GM23338 (cell line): ENCODE results near the gene ATP5F1B. TPM values are rescaled to one million over a fixed set of nuclear protein-coding genes. Genes with fewer than 3 reads are reported as not detected.

ENCODE experiments used
- ATAC-seq: fragments of 200-7000 bp; cut with Tn5 transposase; 3 replicates; pipeline ENCODE4 v1.9.1; 2020
- DNase-seq: peaks from one replicate; pipeline ENCODE4 v3.0.0-alpha.2; 2015; ENCODE audit warnings: low spot score
- H2AFZ ChIP-seq: fragments of 200-600 bp; sonication (generic); 2 replicates; pipeline ENCODE4 v1.8.0; 2016; ENCODE audit warnings: antibody characterized with exemption, mild to moderate bottlenecking, moderate library complexity
- H3F3A ChIP-seq: fragments of 200-600 bp; sonication (generic); replicated peaks from 2 replicates; pipeline ENCODE4 v1.8.0; 2017; ENCODE audit warnings: antibody characterized with exemption, mixed run types, low read depth
- H3K27ac ChIP-seq: fragments of 200-600 bp; sonication (generic); 2 replicates; pipeline ENCODE4 v1.6.1; 2016; ENCODE audit warnings: low read depth
- H3K27me3 ChIP-seq: fragments of 200-600 bp; sonication (generic); 2 replicates; pipeline ENCODE4 v1.8.0; 2016; ENCODE audit warnings: mild to moderate bottlenecking, mixed run types, moderate library complexity; ENCODE audit not compliant: insufficient read depth
- H3K36me3 ChIP-seq: fragments of 200-600 bp; sonication (generic); 2 replicates; pipeline ENCODE4 v1.8.0; 2016; ENCODE audit warnings: mild to moderate bottlenecking; ENCODE audit not compliant: insufficient read depth
- H3K4me1 ChIP-seq: fragments of 200-600 bp; sonication (generic); 2 replicates; pipeline ENCODE4 v1.8.0; 2016; ENCODE audit warnings: mild to moderate bottlenecking, moderate library complexity; ENCODE audit not compliant: insufficient read depth
- H3K4me2 ChIP-seq: fragments of 200-600 bp; sonication (generic); 2 replicates; pipeline ENCODE4 v1.7.1; 2017; ENCODE audit warnings: mixed run types
- H3K4me3 ChIP-seq: fragments of 200-600 bp; sonication (generic); 2 replicates; pipeline ENCODE4 v1.6.1; 2016; ENCODE audit warnings: mixed run types
- H3K79me2 ChIP-seq: fragments of 200-600 bp; sonication (generic); replicated peaks from 2 replicates; pipeline ENCODE4 v1.8.0; 2017; ENCODE audit warnings: mild to moderate bottlenecking; ENCODE audit not compliant: insufficient read depth
- H3K9me2 ChIP-seq: fragments of 200-600 bp; sonication (generic); 2 replicates; pipeline ENCODE4 v1.8.0; 2017; ENCODE audit not compliant: insufficient read depth
- H4K20me1 ChIP-seq: fragments of 200-600 bp; sonication (generic); replicated peaks from 2 replicates; pipeline ENCODE4 v1.8.0; 2017; ENCODE audit warnings: mild to moderate bottlenecking; ENCODE audit not compliant: insufficient read depth
- H3K27ac Mint-ChIP-seq: 2 replicates; pipeline ENCODE4 v1.8.0; 2020; ENCODE audit warnings: inconsistent platforms, mild to moderate bottlenecking, moderate library complexity, mixed read lengths
- H3K27me3 Mint-ChIP-seq: 3 replicates; pipeline ENCODE4 v1.8.0; 2022; ENCODE audit warnings: low read depth, mild to moderate bottlenecking, moderate library complexity, mixed read lengths, inconsistent platforms; ENCODE audit not compliant: insufficient read depth, poor library complexity
- H3K36me3 Mint-ChIP-seq: 3 replicates; pipeline ENCODE4 v1.8.0; 2021; ENCODE audit warnings: low read depth, mild to moderate bottlenecking, inconsistent platforms, moderate library complexity, mixed read lengths
- H3K4me1 Mint-ChIP-seq: 3 replicates; pipeline ENCODE4 v1.8.0; 2020; ENCODE audit warnings: mild to moderate bottlenecking, inconsistent platforms, mixed read lengths
- H3K4me3 Mint-ChIP-seq: 3 replicates; pipeline ENCODE4 v1.8.0; 2021; ENCODE audit warnings: moderate library complexity, mild to moderate bottlenecking, inconsistent platforms, mixed read lengths
- H3K9me3 Mint-ChIP-seq: 3 replicates; pipeline ENCODE4 v1.8.0; 2020; ENCODE audit warnings: moderate library complexity, mild to moderate bottlenecking, inconsistent platforms, mixed read lengths
- CREB1 ChIP-seq: fragments of 250-450 bp; sonication (Bioruptor Pico); IDR thresholded peaks from 2 replicates; pipeline ENCODE4 v1.5.0; 2020; ENCODE audit warnings: low read depth, mild to moderate bottlenecking, moderate library complexity
- CTCF ChIP-seq, 2 experiments: fragments of 200-600 bp in 1 of 2; sonication (generic) in 1 of 2; conservative IDR thresholded peaks; 2 replicates each; pipeline versions ENCODE4 v1.5.1 to v1.6.1; 2016 to 2017; ENCODE audit warnings: antibody characterized with exemption in 2 of 2, low read depth in 2 of 2, mild to moderate bottlenecking in 2 of 2, moderate library complexity in 1 of 2
- REST ChIP-seq: IDR thresholded peaks from one replicate; pipeline ENCODE4 v1.6.1; 2018; ENCODE audit warnings: antibody characterized with exemption; ENCODE audit not compliant: unreplicated experiment
- polyA plus RNA-seq: library from polyadenylated mRNA; unstranded; fragments of >200 nt; fragmentation: Nextera tagmentation; extraction: Ambion mirVana; gene quantifications from 2 replicates; pipeline ENCODE4 v1.2.1, GENCODE V29; 2016
- total RNA-seq: library from RNA; depleted of rRNA; stranded (reverse); fragments of >200 nt; shearing (Covaris generic); gene quantifications from 2 replicates; pipeline ENCODE4 v1.2.3, GENCODE V29; 2014

Gene ATP5F1B
- total and polyA plus RNA-seq, 2 experiments from 2014 or later = 763 to 956 TPM

GRCh38 chr12:56628671-56629458 lies 16.9 kb downstream of the ATP5F1B start (continued):
- TF ChIP-seq CTCF (conservative IDR thresholded peaks at IDR 0.05; ENCODE audit: low read depth in 2 of 2) = no peak
- no peak for TF ChIP-seq REST

- Histone ChIP-seq H3K27me3 (no peaks in the 10 kb centered on the region), H3K27ac (no peak overlapping the region), H3K4me1 (peaks cover 28% of the 10 kb centered on the region), H3K9me2 (no peaks in the 10 kb centered on the region), H4K20me1 (peaks cover 58% of the 10 kb centered on the region), H3K4me3 (no peak overlapping the region), H3F3A (0 out of 2 replicates have a peak, but pooled peaks cover 9% of the 10 kb centered on the region), H3K36me3 (peaks cover 5% of the 10 kb centered on the region), H3K4me2 (no peak overlapping the region), H2AFZ (no peak overlapping the region), H3K79me2 (peaks cover 88% of the 10 kb centered on the region)
- Mint-ChIP-seq H3K4me3 (no peak overlapping the region), H3K27me3 (peaks cover 11% of the 10 kb centered on the region), H3K27ac (no peak overlapping the region; the same call in 1 of the 2 replicates), H3K36me3 (peaks cover 5% of the 10 kb centered on the region; the same call in 2 of the 3 replicates), H3K9me3 (no peaks in the 10 kb centered on the region), H3K4me1 (peaks cover 29% of the 10 kb centered on the region)
- no peak for ATAC-seq
- TF ChIP-seq REST = no peak
- TF ChIP-seq CREB1 (CRISPR knock-in tag) = no peak
- no peak for DNase-seq
Measured at GRCh38 chr12:56626701-56627100, 19.1 kb downstream of the ATP5F1B start.
